Stimulated activated naive CD4-positive, alpha-beta T cell (primary cell): ENCODE measurements around the gene IL18.
"Not testable (repeated sequence)": the region's sequence is repeated elsewhere in the genome, so short reads cannot be mapped to it uniquely, and the experiment has no call there.

ENCODE experiments used
- DNase-seq, 6 experiments: peaks; one replicate each; lab custom pipeline; 2025; lab: John Stamatoyannopoulos, UW

The IL18 gene

GRCh38 chr11:112167145-112167544 lies 3.3 kb upstream of the IL18 start, which contains the start of gene TEX12:
TSS of gene TEX12 (plus strand) at chr11:112167372. CDS start at chr11:112169269, 1,897 bp downstream.
- no peak for DNase-seq

GRCh38 chr11:112166562-112166961 lies 2.7 kb upstream of the IL18 start:
- DNase-seq = no peak

DNA sequence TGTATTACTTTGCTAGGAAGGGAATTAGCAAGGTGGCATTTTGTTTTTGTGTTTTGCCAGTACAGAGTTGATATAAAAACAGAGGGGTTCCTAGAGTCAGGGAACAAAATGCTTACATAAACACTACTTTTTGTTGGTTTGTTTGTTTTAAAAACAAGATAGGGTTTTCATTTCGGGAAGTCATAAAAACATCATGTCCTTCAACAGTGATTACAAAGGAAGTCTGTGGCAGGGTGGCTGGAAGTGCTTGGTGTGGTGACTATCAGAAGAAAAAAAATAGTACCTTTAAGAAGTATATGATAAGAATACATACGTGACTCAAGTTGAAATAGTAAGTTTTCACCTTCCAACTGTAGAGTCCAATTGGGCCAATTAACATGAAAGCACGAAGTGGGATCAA lies 1.2 kb upstream of the IL18 start:
- DNase-seq = no peak

DNA sequence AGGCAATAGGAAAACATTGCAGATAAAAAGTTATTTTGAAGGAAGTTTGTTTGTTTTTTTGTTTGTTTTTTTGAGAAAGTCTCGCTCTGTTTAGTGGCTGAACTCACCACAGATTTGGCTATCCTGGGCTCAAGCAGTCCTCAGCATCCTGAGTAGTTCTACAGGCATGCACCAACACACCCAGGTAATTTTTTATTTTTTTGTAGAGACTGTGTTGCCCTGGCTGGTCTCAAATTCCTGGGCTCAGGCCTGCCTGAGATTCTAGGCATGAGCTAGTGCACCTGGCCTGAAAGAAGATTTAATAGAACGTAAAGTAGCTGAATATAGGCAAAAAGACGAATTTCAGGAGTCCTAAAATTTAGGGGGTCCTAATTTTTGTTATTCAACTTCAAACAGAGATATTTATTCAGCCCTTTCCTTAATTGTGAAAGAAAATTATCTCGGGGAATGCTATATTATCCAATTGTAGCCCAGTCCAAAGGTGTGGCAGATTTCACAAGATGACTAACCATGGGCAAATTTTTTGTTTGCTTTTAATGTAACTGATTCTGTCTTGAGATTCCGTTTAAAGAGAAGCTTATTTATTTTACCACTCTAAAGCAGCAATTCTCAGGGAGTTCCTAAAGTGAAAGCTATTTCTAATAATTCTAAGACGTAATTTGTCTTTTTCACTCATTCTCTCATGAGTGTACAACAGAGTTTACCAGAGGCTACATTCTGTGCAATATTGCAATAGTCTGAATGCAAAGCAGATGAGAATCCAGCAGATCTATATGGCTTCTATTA lies 940 bp downstream of the IL18 start:
- DNase-seq = no peak

- DNase-seq = not testable (repeated sequence)
These were observed 1.7 kb downstream of the IL18 start for GRCh38 chr11:112162200-112162599.

DNA sequence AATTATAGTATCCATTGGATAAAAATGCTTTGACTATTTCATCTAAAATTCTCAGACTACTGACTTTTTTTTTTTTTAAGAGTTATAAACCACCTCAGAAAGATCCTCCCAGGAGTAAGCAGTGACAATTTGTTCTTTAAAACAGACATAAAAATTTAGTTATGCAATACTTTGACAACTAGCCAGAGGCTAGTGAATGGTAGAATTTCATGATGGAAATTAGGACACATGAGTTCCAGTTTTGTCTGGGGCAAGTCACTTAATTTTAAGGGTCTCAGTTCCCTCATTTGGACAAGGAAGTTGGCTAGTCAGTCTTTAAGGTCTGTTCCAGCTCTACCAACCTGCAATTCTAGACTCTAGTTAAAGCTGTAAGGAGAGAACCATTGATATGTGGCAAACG lies 2.9 kb downstream of the IL18 start:
- no peak for DNase-seq

- DNase-seq = no peak
These were observed 3.6 kb downstream of the IL18 start for GRCh38 chr11:112160091-112160848.

DNA sequence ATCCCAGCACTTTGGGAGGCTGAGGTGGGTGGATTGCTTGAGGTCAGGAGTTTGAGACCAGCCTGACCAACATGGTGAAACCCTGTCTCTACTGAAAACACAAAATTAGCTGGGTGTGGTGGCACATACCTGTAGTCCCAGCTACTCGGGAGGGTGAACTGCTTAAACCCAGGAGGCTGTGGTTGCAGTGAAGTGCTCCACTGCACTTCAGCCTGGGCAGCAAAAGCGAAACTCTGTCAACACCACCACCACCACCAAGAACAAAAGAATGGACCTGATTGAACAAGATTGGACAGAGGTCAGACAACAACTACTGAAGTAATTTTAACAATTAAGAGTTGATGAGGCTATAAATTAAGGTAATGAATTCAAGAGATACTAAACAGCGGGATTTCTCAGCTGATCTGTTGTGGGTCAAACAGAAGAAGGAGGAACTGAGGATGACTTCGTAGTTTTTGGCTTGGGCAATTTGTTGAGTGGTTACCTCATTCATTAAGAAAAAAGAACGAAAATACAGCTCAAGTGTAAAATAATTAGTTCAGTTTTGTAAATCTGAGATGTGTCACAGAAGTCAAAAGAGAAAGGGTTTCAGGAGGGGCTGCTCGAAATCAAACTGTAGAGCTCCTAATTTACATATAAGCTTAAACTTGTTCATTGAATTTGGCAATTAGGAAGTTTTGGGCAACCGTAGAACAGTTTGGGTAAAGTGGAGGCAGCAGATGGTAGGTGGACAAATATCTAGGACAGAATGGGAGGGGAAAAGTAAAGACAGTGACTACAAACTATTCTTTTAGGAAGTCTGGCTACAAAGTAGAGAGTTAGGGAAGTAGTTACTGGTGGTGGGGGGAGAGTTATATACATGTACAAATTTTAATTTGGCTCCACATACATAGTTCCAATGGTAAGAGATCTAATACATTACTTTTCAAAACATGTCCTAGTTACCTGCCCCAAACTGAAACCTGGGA lies 4.5 kb downstream of the IL18 start:
- no peak for DNase-seq

GRCh38 chr11:112156956-112157766 lies 6.7 kb downstream of the IL18 start:
- no peak for DNase-seq

DNA sequence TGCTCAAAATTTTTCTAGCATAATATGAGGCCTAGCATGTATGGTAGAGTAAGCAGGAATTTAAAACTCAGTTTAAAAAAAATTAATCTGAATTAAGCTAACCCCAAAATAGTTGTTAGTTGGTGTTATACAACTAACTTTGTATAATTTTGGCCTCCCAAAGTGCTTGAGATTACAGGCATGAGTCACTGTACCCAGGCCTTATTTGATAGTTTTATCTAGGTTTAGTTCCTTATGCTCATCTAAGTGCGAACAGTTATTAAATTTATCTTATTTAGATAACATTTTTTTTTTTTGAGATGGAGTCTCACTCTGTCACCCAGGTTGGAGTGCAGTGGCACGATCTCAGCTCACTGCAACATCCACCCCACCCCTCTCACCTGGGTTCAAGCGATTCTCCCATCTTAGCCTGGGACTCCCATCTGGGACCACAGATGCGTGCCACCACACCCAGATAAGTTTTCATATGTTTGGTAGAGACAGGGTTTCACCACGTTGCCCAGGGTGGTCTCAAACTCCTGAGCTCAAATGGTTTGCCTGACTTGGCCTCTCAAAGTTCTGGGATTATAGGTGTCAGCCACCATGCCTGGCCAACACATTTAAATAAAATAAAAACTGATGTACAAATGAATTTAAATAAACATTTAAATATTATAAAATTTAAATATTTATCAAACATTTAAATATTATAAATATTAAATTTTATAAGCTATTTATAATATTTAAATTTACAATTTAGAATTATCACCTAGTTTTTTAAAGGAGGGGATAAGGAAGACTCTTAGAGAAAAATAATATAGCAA lies 7.5 kb downstream of the IL18 start:
- no peak for DNase-seq

GRCh38 chr11:112150517-112150916 lies 13.4 kb downstream of the IL18 start:
- DNase-seq = no peak

- DNase-seq = no peak
These were observed 20.3 kb downstream of the IL18 start for GRCh38 chr11:112143597-112143996.

DNA sequence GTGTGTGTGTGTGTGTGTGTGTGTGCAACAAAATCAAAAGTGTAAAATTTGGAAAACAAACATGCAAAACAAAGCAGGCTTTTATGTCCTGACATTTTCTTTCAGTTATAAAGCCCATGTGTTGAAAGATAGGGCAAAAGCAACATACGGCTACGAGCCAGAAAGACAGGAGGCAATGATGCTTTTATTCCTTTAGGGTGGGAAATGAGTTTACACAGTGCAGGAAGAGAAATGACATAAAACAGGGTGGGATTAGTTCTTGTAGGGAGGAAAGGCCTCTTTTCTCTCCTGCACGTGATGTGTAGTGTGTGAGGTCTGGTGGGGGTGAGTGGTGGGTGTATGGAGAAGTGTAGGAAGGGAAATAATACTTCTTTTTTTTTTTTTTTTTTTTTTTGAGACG lies 29.4 kb downstream of the IL18 start:
- no peak for DNase-seq

DNA sequence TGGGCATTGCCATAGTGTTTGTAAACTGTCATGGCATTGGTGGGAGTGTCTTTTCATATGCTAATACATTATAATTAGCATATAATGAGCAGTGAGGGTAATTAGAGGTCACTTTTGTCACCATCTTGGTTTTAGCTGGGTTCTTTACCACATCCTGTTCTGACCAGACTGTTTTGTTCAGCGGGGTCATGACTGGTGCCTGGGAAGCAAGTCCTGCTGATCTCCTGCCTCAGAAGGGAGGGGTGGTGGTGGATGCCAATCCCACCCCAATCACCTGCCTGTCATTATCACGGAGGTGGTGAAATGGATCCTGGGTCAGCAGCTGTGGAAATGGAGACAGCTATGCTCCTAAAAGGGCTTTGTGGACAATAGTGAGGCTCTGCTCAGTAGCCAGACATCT lies 31.2 kb downstream of the IL18 start:
- DNase-seq = no peak

DNA sequence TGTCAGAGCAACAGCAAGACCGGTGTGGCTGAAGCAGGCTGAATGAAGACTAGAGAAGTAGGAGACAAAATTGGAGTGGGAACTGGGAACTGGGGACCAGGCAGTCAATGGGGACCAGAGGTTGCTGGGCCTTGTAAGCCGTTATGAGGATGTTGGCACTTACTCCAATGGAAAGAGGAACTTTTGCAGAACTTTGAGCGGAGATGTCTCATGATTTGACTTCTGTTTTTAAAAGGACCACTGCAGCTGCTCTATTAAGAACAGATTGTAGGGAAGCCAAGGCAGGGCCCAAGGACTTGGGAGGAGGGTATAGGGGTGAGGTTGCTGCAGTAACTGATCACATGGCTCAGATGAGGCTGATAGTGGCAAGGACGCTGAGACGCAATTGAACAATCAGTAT lies 34.2 kb downstream of the IL18 start:
- DNase-seq = no peak

DNA sequence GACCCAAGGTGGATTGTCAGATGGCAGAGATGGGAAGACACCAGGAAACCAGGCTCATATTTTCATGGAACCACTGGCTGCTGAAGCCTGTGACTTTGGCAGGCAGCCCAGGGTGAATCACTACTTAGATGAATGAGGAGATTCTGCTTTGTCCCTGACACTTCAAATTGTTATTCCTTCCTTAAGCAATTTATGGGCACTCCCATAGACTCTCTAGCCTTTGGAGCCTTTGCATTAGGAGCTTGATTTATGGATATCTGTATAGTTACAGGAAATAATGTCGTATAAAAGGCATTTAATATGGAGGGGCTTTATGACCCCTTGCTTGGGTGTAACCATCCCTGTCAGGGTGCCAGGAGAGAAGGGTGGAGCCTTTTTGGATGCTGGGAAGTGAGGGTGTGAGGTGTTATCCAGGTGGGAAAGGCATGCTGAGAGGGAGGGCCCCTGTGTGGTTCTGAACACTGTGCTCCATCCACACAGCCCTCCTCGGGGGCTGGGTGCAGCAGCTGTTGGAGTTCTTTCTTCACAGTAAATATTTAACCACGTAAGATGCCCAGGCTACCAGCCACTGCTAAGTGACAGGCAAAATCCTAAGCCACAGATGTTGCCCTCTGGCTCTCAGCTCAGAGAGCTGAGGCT lies 35.3 kb downstream of the IL18 start:
- DNase-seq = no peak

- DNase-seq = no peak
These were observed 36.8 kb downstream of the IL18 start for GRCh38 chr11:112127056-112127455.

DNA sequence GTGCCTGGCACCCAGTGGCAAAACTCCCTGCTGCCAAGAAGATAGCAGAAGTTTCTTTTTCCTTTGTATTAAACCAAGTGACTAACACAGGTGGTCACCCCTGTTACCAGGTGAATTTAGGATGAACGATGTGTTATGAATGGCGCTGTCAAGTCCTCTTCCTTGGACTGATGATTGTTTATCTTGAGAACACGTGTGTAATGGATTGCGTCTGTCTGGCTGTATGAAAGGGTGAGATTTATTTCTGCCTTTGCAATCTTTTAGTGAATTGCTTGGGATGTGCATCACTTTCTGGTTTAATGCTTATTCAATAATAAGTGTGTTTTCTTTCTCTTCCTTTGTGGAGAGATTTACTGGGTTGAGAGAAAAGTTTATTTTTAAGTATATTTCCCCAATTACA lies 40.8 kb downstream of the IL18 start:
- DNase-seq = no peak

DNA sequence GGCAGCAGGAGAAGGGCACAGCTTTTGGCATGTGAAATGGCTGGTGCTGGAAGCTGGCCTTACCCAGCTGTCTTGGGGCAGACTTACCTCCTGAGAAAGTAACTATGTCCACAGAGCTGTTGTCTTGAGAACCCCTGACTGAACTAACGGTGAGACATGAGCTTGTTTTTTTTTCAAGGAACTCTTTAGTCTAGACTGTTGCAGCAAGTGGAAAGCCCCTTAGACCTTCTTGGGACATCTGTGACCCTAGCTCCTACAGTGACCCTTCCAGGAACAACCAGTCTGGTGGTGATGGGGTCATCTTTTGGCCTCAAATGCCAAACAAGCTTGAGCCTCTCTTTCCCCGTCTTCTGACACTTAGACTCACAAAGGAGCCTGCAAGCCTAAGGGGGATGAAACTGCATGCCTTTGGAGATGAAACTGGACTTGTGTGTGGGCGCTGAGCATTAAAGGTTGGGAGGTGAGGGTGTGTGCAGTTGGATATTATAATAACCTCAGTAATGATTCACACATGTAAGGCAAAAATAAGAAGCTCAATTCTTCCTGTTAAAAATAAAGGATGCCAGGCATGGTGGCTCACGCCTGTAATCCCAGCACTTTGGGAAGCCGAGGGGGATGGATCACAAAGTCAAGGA lies 41.8 kb downstream of the IL18 start:
- no peak for DNase-seq

- no peak for DNase-seq
These were observed 45.7 kb downstream of the IL18 start for GRCh38 chr11:112118176-112118575.
